Stimulated activated CD4-positive, alpha-beta T cell treated with anti-CD3 and anti-CD28 coated beads, Interleukin-15, amount 100 ng/mL, for 24 hours (primary cell): ENCODE results near the gene CBL.
"Not testable (repeated sequence)": the region's sequence is repeated elsewhere in the genome, so short reads cannot be mapped to it uniquely, and the experiment has no call there.

ENCODE experiments used
- DNase-seq: peaks from one replicate; pipeline ENCODE4 v3.0.0-alpha.2; 2020

CBL gene

DNA sequence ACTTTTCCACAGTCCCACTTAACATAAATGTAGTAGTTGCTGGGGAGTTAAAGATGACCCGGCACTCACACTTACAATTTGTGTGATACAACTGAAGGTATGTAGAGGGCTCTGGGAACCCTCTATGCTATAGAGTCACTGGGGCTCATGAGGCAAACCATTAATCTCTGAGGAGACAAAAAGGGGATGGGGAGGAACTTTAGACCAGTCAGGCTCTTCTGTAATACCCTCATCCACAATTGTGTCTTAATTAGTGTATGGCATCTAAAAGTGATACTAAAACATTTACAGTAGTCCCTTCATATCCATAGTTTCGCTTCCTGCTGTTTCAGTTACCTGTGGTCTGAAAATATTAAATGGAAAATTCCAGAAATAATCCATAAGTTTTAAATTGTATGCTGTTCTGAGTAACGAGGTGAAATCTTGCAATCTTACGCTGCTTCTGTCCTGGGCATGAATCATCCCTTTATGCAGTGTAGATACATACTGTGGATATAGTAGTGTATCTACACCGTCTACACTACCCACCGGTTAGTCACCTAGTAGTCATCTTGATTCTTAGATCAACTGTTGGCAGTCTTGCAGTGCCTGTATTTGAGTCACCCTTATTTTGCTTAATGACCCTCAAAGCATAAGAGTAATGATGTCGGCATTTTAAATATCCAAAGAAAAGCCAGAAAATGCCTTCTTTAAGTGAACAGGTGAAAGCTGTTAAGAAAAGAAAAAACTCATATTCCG lies 12.2 kb downstream of the CBL start:
- peak; percentile 20 for DNase-seq

DNA sequence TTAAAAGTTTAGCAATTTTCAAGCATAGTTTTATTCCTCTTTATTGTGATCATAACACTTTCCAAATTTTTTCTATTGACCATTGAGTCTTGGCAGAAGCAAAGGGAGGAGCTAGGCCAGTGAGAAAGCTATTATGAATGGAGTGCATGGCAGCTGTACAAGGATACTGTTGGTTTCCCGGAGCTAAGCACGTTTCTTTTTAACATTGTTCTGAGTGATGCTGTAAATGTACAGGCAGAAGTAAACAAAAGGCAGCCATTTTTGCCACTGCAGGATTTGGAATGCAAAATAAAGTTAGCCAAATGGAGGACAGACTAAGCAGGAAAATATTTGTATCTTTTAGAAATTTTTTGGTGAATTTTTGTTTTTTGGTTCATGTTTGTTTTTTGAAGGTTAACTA lies 16.2 kb downstream of the CBL start:
- DNase-seq = no peak

DNA sequence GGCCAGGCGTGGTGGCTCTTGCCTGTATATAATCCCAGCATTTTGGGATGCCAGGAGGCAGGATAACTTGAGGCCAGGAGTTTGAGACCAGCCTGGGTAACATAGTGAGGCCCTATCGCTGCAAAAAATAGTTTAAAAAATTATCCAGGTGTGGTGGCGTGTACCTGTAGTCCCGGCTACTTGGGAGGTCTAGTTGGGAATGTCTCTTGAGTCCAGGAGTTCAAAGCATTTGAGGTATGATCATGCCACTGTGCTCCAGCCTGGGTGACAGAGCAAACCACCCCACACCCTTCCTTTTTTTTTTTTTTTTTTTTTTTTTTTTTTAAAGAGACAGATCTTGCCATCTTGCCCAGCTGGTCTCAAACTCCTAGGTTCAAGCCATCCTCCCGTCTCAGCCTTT lies 16.8 kb downstream of the CBL start:
- no peak for DNase-seq

DNA sequence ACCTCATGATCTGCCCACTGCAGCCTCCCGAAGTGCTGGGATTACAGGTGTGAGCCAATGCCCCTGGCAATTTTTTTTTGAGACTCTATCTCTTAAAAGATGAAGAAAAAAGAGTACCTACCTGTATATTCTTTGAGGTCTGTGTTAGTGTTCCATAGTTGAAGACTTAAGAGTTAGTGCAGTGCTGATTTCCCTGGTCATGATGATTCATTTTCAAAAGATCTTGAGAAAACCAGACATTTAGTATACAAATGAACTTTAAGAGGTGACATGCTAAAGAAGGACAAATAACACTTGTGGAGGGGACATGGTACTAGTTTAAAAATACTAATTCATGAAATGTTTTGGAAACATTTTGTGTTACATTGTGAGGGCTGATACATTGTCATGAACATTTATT lies 17.7 kb downstream of the CBL start:
- DNase-seq = no peak

DNA sequence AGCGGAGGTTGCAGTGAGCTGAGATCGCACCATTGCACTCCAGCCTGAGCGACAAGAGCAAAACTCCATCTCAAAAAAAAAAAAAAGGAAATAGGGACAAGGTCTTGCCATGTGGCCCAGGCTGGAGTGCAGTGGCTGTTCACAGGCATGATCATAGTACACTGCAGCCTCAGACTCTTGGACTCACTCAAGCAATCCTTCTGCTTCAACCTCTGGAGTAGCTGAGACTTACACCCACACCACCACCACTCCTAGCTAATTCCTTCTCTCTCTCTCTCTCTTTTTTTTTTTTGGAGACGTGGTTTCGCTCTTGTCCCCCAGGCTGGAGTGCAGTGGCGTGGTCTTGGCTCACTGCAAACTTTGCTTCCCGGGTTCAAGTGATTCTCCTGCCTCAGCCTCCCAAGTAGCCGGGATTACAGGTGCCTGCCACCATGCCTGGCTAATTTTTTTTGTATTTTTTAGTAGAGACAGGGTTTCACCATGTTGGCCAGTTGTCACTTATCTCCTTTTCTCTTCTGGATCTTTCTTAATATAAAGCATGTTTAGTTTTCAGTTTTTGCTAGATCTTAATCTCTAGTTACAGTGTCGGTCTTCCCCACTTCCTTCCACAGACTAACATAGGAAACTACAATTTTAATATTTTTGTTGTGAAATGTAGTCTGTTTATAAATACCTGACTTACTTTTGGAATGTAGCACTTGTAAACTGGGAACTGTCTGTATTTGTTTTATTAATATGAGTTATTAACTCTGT lies 22.6 kb downstream of the CBL start:
- not testable (repeated sequence) for DNase-seq

DNA sequence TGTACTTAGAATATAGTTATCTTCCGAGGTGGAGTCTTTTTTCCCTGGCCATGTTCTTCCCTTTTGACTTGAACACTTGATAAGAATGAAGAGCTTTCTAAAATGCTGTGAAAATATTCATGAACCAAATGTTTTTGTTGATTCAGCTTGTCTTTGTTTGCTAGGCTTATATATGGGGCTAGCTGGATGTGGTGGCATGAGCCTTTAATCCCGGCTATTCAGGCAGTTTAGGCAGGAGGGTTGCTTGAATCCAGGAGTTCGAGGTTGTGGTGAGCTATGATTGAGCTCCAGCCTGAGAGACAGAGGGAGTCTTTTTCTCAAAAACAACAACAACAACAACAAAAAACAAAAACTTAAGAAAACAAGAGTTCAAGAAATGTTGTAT lies 23.1 kb downstream of the CBL start:
- DNase-seq = no peak

DNA sequence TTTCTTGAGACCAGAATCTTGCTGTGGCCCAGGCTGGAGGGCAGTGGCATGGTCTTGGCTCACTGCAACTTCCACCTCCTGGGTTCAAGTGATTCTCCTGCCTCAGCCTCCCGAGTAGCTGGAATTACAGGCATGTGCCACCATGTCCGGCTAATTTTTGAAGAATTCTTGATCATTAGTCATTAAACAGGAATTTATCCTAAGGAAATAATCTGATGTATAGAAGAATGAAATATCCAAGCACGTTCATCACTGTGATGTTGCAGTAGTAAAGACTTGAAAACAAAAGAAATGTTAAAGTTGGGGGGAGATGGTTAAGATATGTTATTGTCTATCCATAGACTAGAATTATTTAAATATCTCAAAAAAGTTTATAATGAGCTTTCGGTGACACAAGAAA lies 23.6 kb downstream of the CBL start:
- no peak for DNase-seq

DNA sequence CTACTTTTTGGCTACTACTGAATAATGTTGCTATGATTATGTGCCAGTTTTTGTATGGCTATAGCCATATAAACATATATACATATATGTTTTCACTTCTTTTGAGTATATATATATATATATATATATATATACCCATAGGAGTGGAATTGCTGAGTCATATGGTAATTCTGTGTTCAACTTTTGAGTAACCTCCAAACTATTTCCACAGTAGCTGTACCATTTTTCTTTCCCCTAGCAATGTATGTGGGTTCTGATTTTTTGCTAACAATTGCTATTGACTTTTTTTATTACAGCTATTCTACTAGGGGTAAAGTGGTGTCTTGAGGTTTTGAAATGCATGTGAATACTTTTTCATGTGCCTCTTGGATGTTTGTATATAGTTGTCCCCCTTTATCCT lies 30.4 kb downstream of the CBL start:
- no peak for DNase-seq

DNA sequence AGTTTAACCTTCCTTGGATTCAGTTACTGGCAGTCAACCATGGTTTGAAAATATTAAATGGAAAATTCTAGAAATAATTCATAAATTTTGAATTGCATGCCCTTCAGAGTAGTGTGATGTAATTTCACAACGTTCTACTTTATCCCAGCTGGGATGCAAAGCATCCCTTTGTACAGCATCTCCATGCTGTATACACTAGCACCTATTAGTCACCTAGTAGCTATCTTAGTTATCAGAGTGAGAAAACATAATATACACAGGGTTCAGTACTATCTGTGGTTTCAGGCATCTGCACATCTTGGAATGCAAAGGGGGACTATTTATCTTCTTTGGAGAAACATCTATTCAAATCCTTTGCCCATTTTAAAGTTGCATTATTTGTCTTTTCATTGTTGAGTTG lies 30.8 kb downstream of the CBL start:
- no peak for DNase-seq

DNA sequence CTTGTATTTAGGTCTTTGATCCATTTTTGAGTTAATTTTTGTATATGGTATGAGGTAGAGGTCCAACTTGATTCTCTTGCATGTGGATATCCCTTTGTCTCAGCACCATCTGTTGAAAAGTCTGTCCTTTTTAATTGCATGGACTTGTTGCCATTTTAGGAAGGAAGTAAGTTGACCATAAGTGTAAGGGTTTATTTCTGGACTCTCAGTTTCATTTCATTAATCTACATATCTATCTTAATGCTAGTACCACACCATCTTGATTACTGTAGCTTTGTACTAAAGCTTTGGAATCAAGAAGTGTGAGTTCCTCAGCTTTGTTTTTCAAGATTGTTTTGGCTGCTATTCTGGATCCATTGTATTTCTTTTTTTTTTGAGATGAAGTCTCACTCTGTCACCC lies 31.4 kb downstream of the CBL start:
- no peak for DNase-seq

DNA sequence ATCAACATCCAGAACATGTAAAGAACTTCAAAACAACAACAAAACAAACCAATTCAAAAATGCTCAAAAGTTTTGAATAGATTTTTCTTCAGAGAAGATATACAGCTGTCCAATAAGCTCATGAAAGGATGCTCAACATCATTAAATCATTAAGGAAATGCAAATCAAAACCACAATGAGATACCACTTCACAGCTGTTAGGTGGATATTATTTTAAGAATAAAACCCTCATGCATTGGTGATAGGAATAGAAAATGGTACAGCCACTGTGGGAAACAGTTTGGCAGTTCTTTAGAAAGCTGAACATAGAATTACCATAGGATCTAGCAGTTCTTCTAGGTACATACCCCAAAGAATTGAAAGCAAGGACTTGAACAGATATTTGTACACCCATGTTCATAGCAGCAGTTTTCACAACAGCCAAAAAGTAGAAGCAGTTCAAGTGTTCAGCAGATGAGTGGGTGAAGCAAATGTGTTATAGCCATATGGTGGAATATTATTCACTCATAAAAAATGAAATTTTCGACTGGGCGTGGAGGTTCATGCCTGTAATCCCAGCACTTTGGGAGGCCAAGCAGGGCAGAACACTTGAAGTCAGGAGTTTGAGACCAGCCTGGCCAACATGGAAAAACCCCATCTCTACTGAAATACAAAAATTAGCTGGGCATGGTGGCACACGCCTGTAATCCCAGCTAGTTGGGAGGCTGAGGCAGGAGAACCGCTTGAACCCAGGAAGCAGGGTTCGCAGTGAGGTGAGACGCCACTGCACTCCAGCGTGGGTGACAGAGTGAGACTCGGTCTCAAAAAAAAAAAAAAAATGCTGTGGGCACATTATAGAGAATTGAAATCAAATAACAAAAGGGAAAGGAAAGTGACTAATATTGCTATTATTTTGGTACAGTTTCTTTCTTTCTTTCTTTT lies 42.9 kb downstream of the CBL start:
- DNase-seq = peak; percentile 36

DNA sequence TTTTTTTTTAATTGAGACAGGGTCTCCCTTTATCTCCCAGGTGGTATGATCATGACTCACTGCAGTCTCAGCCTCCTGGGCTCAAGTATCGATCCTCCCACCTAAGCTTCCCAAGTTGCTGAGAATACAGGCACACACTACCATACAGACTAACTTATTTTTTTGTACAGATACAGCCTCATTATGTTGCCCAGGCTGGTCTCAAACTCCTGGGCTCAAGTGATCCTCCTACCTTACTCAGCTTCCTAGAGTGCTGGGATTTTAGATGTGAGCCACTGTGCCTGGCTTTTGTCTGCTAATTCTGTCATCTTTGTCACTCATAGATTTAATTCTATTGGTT lies 43.5 kb downstream of the CBL start:
- DNase-seq = peak; percentile 29

DNA sequence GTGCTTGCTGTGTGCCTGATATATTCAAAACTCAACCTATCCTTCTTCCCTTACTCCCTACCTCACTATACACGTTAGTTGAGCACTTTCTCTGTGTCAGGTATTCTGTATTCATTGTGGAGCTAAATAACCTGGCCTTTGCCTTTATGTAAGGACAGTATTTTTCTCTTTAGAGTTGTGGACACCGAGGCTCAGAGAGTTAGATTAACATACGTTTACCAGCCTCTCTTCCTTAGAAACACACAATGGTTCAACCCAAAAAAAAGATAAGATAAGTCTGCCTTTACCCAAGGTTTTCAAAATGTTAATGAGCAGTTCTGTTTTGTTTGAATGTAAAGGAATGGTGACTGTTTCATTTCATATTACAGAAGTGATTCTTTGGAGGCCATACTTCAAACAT lies 45.0 kb downstream of the CBL start:
- DNase-seq = no peak

DNA sequence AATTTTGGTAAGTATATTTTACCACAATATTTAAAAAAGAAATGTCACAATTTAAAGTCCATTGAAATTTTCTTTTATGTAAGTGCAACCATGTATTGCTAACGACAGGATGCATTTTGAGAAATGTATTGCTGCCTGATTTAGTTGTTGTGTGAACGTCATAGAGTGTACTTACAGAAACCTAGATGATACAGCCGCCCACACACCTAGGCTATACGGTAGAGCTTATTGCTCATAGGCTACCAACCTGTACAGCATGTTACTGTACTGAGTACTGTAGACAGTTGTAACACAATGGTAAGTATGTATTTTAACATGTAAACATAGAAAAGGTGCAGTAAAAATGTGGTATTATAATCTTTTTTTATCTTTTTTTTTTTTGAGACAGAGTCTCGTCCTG lies 48.1 kb downstream of the CBL start:
- DNase-seq = peak; percentile 76

DNA sequence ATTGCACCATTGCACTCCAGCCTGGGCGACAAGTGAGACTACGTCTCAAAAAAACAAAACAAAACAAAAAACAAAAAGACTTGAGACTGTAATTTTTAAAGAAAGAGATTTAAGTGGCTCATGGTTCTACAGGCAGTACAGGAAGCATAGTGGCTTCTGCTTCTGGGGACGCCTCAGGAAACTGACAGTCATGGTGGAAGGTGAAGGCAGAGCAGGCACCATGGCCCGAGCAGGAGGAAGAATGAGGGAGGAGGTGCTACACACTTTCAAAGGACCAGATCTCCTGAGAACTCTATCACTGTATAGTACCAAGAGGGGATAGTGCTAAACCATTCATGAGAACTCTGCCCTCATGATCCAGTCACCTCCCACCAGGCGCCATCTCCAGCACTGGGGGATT lies 52.0 kb downstream of the CBL start:
- DNase-seq = no peak

DNA sequence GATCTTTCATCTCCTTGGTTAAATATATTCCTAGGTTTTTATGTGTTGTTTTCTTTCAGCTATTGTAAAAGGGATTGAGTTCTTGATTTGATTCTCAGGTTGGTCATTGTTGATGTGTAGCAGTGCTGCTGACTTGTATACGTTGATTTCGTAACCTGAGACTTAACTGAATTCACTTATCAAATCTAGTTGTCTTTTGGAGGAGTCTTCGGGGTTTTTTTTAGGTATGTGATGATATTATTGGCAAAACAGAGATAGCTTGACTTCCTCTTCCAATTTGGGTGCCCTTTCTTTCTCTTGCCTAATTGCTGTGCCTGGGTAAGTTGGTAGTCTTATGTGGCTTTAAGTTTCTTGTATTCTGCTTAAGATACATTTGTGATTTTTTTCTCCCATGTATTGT lies 52.8 kb downstream of the CBL start:
- no peak for DNase-seq

DNA sequence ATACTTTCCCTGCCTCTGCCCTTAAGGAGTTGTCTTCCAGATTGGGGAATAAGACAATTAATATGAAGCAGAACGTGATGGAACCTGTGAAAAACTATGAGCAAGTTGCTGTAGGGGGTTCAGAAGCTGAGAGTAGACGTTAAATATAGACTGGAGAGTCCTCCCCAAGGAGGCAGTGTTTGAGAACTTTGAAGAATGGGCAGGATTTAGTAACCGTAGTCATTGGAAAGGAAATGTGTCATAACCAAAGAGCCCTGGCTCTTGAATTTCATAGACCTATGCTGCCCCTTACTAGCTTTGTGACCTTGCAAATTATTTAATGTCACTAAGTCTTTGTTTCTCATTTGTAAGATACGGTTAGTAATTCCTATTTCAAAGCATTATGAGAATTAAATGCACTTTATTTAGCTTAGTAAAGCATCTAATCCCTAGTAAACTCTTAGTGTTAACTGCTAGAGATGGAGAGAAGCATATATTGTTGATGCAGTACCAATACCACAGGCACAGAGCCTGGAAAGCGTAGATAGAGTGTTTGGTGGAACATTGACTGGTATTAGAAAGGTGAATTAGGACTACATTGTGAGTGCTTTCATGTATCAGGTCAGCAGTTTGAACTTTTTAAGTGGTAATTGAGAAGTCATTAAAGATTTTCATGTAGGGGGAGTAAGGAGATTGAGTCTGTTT lies 56.7 kb downstream of the CBL start:
- DNase-seq = no peak

DNA sequence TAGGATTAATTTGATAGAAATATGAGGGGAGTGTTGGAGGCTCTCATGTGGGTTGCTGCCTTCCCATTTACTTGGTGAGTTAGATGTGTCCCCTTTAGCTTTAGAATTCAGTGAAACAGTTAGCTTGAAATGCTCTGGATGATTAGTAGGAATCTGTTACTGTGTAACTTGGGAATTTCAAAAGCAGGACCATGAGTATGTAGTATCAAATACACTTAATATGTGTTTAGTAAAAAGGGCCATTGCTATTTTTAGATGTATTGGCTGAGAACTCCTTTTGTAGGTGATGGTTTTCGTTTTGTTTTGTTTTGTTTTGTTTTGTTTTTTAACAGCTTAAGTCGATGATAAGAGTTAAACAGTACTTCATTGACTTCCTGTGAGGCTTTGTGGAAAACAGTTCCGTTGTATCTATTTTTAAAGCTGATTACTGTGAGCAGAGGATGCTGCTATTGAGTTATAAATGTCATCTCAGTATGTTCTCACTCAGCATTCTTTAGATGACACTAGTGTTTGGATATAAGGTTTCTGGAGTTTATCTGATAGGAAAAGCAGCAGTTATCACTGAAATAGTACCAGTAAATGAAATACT lies 57.3 kb downstream of the CBL start:
- no peak for DNase-seq

DNA sequence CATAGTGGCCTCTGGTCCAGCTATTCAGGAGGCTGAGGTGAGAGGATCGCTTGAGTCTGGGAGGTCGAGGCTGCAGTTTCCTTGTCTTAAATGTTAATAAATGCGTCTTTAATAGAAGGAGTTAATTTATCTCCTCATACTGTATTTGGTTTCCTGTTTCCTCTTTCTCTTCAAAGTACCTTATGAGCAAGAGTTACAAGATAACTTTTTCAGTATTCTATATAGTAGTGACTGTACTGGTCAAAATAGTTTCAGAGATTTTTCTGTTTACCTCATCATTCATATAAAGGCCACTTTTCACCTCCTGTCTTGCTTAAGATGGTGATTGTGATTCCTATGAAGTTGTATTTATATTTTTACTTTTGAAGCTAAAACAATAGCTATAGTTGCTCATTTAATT lies 59.9 kb downstream of the CBL start:
- DNase-seq = no peak

DNA sequence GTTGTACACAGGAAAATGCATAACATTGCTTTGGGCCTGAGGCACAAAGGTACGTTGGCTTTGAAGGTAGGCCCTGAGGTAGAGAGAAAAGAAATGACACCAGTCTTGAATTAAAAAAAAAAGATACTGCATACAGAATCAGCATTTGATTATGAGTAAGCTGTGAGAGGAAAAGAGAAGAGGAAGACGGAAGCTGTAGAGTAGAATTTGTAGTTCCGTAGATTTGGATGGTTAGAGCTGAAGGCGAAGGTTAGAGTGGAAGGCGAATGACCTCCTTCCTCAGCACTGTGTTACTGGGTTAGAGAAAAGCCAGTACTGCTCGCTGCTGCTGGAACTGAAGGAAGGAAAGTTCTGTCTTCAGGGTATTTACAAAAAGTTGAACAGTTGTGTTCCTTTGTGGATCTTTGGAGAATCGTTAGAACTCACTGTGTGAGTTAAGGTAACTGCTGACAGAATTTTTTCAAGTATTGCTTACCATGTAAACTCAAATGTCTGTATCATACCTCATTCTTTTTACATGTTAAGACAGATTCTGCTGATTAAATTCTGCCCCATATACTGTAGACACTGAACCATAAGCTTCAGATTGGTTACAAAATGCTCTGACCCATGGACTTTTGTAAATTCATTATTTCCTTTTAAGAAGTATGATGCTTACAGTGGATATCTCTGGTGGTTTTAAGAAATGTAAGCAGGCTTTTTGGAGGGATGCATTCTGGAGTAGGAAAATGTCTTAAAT lies 60.5 kb downstream of the CBL start:
- no peak for DNase-seq

DNA sequence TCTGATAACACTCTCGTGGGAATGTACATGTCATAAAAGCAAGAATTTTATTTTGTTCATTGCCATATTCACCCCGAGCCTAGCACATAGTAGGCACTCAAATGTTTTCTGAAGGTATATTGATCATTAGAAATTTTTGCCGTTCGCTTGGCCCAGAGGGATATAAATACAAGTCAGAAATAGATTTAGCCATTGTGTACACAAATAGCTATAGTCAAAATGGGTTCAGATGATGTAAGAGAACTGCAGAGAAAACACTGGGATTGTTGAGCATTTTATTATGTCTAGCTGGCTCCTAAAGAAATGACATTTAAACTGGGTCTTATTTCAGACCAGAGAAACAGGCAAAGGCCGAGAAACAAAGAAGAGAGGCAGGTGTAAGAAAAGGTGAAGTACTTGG lies 61.5 kb downstream of the CBL start:
- no peak for DNase-seq

DNA sequence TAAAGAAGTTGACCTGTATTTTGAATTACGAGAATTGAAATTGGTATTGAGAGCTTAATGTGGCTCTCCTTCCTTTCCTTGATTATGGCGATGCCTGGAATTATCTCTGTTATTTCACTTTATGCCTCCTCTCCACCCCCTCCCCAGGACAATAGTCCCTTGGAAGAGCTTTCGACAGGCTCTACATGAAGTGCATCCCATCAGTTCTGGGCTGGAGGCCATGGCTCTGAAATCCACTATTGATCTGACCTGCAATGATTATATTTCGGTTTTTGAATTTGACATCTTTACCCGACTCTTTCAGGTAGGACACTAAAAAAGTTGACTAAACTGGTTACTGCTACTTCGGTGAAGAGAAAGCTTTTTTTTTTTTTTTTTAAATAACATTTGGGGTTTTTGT lies 67.6 kb downstream of the CBL start:
- DNase-seq = no peak
